HG03139 (cell line): ENCODE results near the gene KRTAP19-4.
"Not testable (repeated sequence)": the region's sequence is repeated elsewhere in the genome, so short reads cannot be mapped to it uniquely, and the experiment has no call there.

ENCODE experiments used
- ATAC-seq: cut with Tn5 transposase; IDR thresholded peaks from one replicate; pipeline ENCODE4 v1.9.1; 2021; ENCODE audit not compliant: unreplicated experiment

The KRTAP19-4 gene, protein sequence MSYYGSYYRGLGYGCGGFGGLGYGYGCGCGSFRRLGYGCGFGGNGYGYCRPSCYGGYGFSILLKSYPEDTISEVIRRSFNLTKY

GRCh38 chr21:30497065-30497464 is at the start of gene KRTAP19-4:
Gene KRTAP19-4 (minus strand): TSS chr21:30497165. CDS start chr21:30497110, 55 bp downstream.
- ATAC-seq, result no peak

GRCh38 chr21:30541764-30542163 is 44.8 kb upstream of the KRTAP19-4 start, which contains the start of gene KRTAP19-6:
Gene KRTAP19-6 (minus strand): TSS chr21:30541864. CDS start chr21:30541833, 31 bp downstream.
- ATAC-seq, result no peak

DNA sequence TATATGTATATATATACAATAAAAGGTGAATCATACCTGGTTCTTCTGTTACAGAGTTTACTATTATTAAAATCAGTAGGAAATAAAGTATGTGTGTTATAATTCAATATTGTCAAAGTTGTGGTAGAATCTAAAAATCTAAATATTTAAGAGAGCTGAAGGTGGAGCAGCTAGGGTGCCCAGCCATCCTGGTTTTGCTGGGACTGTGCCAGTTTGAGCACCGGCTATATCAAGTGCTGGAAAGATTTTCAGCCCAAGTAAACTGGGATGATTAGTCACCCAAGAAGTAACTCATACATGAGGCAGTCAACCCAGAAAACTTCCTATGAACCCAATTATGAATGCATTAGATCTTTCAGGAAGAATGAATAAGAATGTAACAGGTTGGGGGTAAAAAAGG is 21.9 kb upstream of the KRTAP19-4 start:
- ATAC-seq, result no peak

DNA sequence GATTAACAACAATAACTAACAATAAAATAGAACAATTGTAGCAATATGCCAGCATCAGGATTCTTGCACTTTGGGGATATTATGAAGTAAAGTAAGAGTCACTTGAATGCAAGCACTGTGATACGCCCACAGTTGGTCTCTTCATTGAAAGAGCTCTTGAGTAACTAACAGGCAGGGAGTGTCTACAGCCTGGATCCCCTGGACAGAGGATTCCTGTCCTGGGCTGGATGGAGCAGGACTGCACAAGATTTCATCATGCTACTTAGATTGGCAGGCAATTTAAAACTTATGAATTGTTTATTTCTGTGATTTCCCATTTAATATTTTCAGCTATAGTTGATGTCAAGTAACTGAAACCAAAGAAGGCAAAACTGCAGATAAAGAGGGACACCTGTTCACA is 18.7 kb upstream of the KRTAP19-4 start:
- ATAC-seq, result no peak

- not testable (repeated sequence) for ATAC-seq
These were observed 8.7 kb upstream of the KRTAP19-4 start for GRCh38 chr21:30505621-30506205.

DNA sequence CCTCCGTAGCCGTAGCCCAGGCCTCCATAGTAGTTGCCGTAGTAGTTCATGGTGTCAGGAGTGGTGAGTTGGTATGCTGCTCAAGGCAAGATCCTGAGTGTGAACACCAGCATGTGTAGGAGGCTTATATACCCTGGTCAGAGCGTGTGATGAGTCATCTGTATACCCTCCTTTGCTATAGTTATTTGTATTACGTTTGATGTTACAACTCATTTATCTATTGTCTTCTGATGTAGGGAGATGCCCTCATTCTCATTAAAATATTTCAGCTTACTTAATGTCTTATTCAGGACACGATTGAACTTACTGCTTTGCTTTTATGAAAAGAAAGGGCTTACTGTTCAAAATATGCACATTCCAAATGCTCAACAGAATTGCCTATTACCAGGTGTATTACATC is 5.1 kb upstream of the KRTAP19-4 start, which contains the start of gene KRTAP19-5:
TSS of gene KRTAP19-5 (minus strand) at position 101 of the 400 bp plus-strand sequence. CDS start at position 50, 51 bp downstream.
- no peak for ATAC-seq

DNA sequence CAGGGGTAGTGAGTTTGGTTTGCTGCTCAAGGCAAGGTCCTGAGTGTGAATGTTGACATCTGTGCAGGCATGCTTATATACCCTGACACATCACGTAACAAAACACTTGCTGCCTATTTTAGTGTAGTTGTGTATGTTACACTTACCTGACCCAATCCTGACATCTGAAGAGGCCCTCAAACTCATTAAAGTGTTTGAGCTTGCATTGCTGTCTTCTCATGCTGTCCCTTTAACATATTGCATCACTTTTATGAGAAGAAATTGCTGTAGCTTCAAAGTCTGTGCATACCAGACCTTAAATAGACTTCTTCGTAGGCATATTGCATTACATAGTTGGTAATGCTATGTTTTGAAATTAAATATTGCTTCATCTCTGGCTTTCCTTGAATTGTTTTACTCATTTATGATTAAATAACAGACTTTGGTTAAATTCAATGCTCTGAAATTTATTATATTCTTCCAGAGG is 5.0 kb downstream of the KRTAP19-4 start, which contains the start of gene KRTAP19-3:
TSS of gene KRTAP19-3 (minus strand) at position 51 of the 466 bp plus-strand sequence. CDS start 56 bp downstream, outside the sequence.
- ATAC-seq, result no peak

GRCh38 chr21:30487336-30487735 is 9.6 kb downstream of the KRTAP19-4 start, which contains the start of gene KRTAP19-2:
Gene KRTAP19-2 (minus strand): TSS chr21:30487436. CDS start chr21:30487348, 88 bp downstream.
- no peak for ATAC-seq

DNA sequence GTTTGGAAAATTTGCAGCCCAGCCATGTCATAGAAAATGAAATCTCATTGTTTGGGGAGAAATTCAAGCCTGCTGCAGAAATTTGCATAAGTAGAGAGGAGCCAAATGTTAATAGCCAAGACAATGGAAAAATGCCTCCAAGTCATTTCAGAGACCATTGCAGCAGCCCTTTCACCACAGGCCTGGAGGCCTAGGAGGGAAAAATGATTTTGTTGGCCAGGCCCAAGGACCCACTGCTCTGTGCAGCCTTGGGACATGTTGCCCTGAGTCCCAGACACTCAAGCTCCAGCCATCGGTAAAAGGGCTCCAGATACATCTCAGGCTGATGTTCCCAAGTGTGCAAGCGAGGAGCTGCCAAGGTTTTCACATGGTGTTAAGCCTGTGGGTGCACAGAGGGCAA is 10.8 kb downstream of the KRTAP19-4 start:
- no peak for ATAC-seq

GRCh38 chr21:30482130-30482529 is 14.8 kb downstream of the KRTAP19-4 start:
- ATAC-seq, result no peak

- no peak for ATAC-seq
These were observed 16.8 kb downstream of the KRTAP19-4 start, which contains the start of gene KRTAP19-1 for GRCh38 chr21:30480145-30480544. Gene KRTAP19-1 (minus strand): TSS chr21:30480367. CDS start chr21:30480317, 50 bp downstream.

DNA sequence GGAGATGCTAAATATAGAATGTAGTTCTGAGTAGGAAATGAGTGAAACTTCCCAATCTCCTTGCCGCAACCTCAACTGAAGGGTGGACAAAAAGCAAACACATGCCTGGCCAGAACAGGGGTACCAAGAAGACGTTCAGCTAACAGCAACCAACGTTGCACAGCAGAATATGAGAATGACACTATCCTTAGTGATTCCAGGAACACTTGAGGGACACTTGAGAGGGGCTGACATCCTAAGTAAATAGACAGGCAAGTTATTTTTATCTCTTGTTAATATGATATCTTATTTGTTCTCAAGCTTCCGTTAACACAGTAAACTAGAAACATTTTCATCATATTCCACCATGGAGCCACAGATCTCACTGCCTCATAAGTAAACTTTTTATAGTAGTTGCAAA is 17.7 kb downstream of the KRTAP19-4 start:
- no peak for ATAC-seq

GRCh38 chr21:30478004-30478403 is 19.0 kb downstream of the KRTAP19-4 start:
- ATAC-seq, result no peak

DNA sequence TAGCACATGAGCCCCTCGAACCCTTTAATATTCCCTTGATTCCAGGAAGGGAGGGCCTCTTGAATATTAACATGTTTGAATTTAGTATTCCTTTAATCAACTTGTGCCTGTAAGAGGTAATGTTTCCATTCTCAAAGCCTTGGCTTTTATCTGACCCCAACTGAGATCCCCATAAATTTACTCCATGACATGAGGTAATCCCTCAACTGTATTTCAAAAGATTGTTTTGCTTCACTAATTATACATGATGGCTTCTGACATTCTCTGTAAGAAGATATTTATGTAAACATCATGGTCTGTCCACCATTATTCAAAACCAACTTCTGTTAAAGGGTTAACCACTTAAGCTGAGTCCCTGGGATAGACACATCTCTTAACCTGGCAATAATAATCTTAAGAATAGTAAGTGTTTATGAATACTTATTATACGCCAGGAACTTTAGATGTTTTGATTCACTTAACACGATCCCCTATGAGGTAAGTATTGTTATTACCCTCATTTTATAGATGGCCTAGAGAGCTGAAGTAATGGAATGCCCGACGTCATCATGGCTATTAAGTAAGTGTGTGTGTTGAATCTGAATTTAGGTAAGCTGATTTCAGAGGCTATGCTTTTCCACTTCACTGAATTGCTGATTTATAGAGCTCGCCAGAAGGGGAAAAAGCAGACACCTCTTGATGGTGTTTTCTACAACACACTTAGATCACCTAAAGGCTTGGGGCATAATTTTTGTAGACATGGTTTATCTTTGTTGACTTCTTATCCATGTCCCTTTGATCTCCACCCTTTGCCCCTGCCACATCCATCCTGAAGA is 27.9 kb downstream of the KRTAP19-4 start:
- no peak for ATAC-seq

DNA sequence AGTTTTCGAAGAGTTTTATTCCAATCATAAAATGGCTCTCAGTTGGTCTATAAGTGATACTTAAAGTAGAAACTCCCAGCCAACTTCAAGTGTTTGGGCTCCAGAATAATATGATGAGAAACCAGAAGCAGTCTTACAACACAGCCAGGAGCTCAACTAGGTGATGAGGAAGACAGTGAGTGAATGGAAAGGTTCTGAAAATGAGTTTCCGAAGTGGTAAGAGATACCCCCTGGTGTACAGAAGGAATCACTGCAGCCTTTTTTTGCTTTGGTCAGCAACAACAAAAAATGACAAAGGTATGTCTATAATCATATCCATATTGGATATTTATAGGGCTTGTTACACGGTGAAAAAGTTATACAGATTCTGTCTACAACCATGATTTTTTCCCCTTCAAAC is 33.3 kb downstream of the KRTAP19-4 start:
- no peak for ATAC-seq

DNA sequence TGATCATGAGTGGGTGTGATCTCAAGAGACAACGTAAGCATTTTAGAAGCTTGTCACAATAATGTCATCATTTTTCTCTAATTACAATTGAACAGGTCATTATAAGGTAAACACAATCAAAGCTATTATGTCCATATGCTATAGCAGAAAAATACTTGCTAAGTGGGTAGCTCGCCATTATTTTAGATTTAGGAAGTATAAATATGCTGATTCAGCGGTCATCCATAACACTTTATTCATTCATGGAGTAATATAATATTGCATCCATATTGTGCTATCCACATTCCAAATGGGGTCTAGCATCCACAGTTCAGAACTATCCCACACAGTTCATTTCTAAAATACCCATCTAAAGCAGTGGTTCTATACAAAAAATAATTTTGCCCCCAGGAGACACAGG is 48.5 kb downstream of the KRTAP19-4 start:
- no peak for ATAC-seq

DNA sequence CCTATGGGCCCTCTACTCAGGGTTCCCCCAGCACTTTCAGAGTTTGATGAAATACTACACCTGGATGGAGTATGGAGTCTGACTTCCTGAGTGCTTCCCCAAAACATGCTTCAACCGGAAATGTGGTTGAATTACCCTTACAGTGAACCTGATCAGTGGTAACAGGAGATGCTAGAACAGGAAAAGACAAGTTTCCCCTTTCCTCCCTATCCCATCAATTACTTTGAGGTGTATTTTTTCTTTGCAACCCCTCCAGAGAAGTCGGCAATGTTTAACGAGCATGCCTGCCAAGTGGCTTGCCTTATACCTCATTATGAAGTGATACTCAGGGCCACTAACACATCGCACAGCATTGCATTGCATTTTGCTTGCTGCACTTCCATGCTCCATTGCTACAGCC is 49.9 kb downstream of the KRTAP19-4 start:
- no peak for ATAC-seq
